ENCODE data around the gene MAP2.

MAP2 gene

DNA sequence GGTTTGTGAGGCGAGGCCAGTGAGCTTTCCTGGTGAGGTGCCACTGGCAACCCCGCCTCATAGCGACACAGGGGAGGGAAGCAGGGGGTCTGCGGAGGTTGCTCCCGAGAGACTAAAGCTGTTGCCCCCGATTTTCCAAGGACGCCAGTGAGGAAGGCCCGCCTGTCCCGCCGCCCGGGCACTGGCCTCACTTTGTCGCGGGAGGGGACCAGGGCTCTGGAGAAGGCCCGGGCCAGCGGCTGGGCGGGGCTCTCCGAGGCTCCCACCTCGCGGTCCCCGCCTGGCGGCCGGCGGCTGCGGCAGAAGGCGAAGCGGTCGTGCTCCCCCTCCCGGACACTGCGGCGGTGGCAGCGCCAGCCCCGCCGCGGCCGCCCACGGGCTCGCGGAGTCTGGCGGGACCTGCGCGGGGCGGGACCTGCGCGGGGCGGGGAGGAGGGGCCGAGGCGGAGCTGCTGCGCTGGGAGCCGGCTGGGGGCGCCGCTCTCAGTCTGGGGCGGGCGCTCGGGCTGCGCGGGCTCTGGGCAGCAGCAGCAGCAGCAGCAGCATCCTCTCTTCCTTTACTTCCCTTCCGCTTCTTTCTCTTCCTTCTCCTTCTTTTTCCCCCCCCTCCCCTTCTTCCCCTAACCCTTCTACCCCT lies at the start of gene MAP2:
MAP2 (plus strand) TSS at position 486 of the 637 bp plus-strand sequence. CDS start 229,124 bp downstream, outside the sequence.
- 0 out of 2 replicates have a peak, but pooled peaks have one; percentile 18 for TF ChIP-seq POLR2A (IDR thresholded peaks at IDR 0.05; ENCODE audit: low read depth, low read length)
- no peak for FAIRE-seq
- DNase-seq (ENCODE audit: insufficient read length, low spot score) = peak; percentile 77

GRCh38 chr2:209376686-209377085 lies 47.2 kb upstream of the MAP2 start:
- FAIRE-seq (no peak), DNase-seq (ENCODE audit: insufficient read length, low spot score) (no peak)
- TF ChIP-seq POLR2A (IDR thresholded peaks at IDR 0.05; ENCODE audit: low read depth, low read length) = no peak

GRCh38 chr2:209380293-209380692 lies 43.6 kb upstream of the MAP2 start:
- TF ChIP-seq POLR2A (IDR thresholded peaks at IDR 0.05; ENCODE audit: low read depth, low read length) = no peak

GRCh38 chr2:209381091-209381490 lies 42.8 kb upstream of the MAP2 start:
- TF ChIP-seq POLR2A (IDR thresholded peaks at IDR 0.05; ENCODE audit: low read depth, low read length) = no peak
- no peak for DNase-seq (ENCODE audit: insufficient read length, low spot score)
- peak; percentile 6 for FAIRE-seq

More at GRCh38 chr2:209380293-209380692, 43.6 kb upstream of the MAP2 start:
- FAIRE-seq (no peak), DNase-seq (ENCODE audit: insufficient read length, low spot score) (no peak)

DNA sequence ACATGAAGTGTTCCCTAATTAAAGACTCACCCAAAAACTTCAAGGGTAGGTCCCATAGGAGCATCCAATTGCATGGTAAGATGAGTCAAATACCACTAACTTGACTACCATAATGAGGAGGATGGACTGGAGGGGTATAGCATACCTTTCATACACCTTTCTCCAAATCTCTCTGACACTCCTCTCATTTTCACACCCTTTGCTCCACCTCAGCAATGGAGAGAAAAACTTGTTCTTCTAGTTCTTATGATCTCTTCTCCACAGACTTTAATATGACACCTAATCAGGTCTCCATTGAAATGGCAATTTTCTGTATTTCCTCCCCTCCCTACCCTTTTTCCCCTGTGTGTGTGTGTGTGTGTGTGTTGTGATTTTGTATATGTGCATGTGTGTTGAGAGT lies 41.1 kb upstream of the MAP2 start:
- TF ChIP-seq POLR2A (IDR thresholded peaks at IDR 0.05; ENCODE audit: low read depth, low read length) = no peak
- DNase-seq (ENCODE audit: insufficient read length, low spot score) (no peak), FAIRE-seq (no peak)

- TF ChIP-seq POLR2A (IDR thresholded peaks at IDR 0.05; ENCODE audit: low read depth, low read length) = no peak
- FAIRE-seq (peak; percentile 98), DNase-seq (ENCODE audit: insufficient read length, low spot score) (peak; percentile 40)
These were observed 40.6 kb upstream of the MAP2 start for GRCh38 chr2:209383212-209383611.

DNA sequence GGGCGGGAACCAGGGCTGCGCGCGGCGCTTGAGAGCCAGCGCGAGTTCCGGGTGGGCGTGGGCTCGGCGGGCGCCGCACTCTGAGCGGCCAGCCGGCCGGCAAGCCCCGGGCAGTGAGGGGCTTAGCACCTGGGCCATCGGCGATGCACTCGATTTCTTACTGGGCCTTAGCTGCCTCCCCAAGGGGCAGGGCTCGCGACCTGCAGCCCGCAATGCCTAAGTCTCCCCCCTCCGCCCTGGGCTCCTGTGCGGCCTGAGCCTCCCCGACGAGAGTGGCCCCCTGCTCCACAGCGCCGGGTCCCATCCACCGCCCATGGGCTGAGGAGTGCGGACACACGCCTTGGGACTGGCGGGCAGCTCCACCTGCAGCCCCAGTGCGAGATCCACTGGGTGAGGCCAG lies 36.5 kb upstream of the MAP2 start:
- TF ChIP-seq POLR2A (IDR thresholded peaks at IDR 0.05; ENCODE audit: low read depth, low read length) = no peak
- DNase-seq (ENCODE audit: insufficient read length, low spot score) = no peak
- FAIRE-seq = no peak

GRCh38 chr2:209388446-209389037 lies 35.3 kb upstream of the MAP2 start:
- FAIRE-seq (no peak), DNase-seq (ENCODE audit: insufficient read length, low spot score) (no peak)
- no peak for TF ChIP-seq POLR2A (IDR thresholded peaks at IDR 0.05; ENCODE audit: low read depth, low read length)

DNA sequence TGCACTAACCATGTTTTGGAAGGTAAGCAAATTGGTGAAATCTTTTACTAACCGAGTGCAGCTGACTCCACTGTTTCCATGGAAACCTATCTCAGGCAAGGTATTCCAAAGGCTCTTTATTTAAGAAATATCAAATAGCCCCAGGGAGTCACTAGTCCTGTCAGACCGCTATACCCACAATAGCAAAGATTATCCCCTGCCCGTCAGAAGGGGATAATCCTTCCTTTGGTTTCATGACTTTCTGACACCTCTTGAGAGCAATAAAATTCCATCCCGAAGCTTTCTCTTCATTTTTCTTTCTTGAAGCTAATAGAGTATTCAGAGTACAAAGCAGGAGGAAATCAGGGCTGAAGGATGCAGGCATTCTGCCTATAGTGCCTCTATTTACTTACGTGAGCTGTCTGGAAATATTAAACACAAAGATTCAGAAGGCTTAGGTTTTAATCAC lies 34.7 kb upstream of the MAP2 start:
- DNase-seq (ENCODE audit: insufficient read length, low spot score) = no peak
- FAIRE-seq = no peak
- TF ChIP-seq POLR2A (IDR thresholded peaks at IDR 0.05; ENCODE audit: low read depth, low read length) = no peak

DNA sequence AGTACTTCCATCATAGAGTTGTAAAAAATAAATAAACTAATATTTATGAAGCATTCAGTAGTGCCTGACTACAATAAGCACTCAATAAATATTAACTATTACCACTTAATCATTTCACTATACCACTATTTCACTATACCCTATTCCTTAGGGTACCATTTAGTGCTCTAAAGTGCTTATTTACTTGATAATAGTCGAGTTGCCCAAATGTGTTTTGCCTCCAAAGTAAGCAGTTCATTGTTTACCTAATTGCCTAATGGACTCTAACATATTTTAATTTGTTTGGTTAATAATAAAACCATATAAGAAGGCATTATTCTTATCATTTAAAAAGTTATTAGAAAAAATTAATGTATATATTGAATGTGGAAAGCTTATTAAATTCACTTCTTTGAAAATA lies 33.0 kb upstream of the MAP2 start:
- TF ChIP-seq POLR2A (IDR thresholded peaks at IDR 0.05; ENCODE audit: low read depth, low read length) = no peak
- DNase-seq (ENCODE audit: insufficient read length, low spot score) = no peak
- FAIRE-seq = no peak

GRCh38 chr2:209391776-209392401 lies 32.0 kb upstream of the MAP2 start:
- no peak for DNase-seq (ENCODE audit: insufficient read length, low spot score)
- peak; percentile 78 for FAIRE-seq
- no peak for TF ChIP-seq POLR2A (IDR thresholded peaks at IDR 0.05; ENCODE audit: low read depth, low read length)

DNA sequence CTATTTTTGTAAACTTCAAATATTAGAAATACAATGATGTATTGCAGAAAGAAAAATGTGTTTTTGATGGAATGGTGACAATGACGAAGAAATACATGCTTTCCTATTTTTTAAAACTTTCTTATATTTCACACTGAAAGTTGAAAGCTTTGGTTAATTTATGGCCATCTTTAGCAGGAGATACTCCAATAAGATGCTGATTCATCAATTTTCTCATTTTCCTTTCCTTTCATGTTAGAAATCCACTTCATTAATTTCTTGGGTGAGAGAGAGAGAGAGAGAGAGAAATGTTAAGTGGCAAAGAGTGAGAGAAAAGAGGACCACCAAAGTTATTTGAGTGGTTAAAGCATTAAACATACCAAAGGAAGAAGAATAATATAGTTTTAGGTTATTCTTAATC lies 28.6 kb upstream of the MAP2 start:
- DNase-seq (ENCODE audit: insufficient read length, low spot score) (no peak), FAIRE-seq (no peak)
- TF ChIP-seq POLR2A (IDR thresholded peaks at IDR 0.05; ENCODE audit: low read depth, low read length) = no peak

DNA sequence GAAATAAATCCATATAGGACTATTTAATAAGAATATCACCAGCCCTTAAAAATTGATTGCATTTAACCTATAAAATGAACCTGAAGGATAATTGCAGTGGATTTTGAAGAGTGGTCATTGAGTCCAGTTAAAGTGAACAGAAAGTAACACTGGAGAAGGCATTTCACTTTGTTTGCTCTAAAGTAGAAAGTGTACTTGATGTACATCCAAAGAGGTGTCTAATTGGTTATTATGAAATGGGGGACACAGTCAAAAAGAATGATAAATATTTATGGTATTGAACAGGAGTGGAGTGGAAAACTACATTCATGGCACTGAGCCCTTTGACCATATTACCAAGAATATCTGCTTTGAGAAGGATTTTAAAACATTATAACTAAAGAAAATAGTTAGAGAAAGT lies 28.2 kb upstream of the MAP2 start:
- no peak for TF ChIP-seq POLR2A (IDR thresholded peaks at IDR 0.05; ENCODE audit: low read depth, low read length)
- no peak for FAIRE-seq
- no peak for DNase-seq (ENCODE audit: insufficient read length, low spot score)

DNA sequence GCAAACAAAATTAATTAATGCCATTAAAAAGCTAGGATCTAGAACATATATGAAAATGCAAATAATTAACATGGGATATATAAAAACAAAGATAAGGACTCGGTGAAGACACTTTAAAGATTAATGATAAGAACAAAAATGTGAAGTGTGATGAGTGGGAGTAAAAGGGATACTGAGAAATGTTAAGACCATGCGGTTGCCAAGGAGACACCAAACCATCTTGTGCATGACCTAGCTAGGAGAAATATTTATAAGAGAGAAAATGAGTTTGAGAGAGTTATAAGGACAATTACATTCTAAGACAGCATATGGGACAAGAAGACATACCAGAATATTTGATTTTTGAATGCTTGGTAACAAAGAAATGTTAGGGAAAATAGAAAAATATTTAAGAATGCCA lies 25.4 kb upstream of the MAP2 start:
- TF ChIP-seq POLR2A (IDR thresholded peaks at IDR 0.05; ENCODE audit: low read depth, low read length) = no peak

GRCh38 chr2:209401788-209402187 lies 22.1 kb upstream of the MAP2 start:
- DNase-seq (ENCODE audit: insufficient read length, low spot score) (no peak), FAIRE-seq (no peak)
- TF ChIP-seq POLR2A (IDR thresholded peaks at IDR 0.05; ENCODE audit: low read depth, low read length) = no peak

More for the DNA sequence above, 25.4 kb upstream of the MAP2 start:
- FAIRE-seq (no peak), DNase-seq (ENCODE audit: insufficient read length, low spot score) (no peak)
